H1 (cell line): Measurements from ENCODE around the gene PRR7. TPM values are rescaled to one million over a fixed set of nuclear protein-coding genes. Genes with fewer than 3 reads are reported as not detected.

Experiments used
- BCL11A ChIP-seq, 2 experiments: IDR thresholded peaks; one replicate each; pipeline ENCODE4 v1.6.1; 2011; ENCODE audit warnings: low read depth in 2 of 2, low read length in 2 of 2, mild to moderate bottlenecking in 2 of 2
- CHD1 ChIP-seq: IDR thresholded peaks from 2 replicates; pipeline ENCODE4 v1.6.1; 2012; ENCODE audit warnings: low read depth, low read length, improper control_type of control experiment
- EP300 ChIP-seq, 2 experiments: IDR thresholded peaks; 1 replicate in 1 of 2; 2 replicates in 1 of 2; pipeline ENCODE4 v1.6.1; 2011 to 2012; ENCODE audit warnings: low read depth in 2 of 2, low read length in 2 of 2, mild to moderate bottlenecking in 2 of 2, borderline replicate concordance in 1 of 2, inconsistent platforms in 1 of 2, moderate library complexity in 1 of 2
- JUN ChIP-seq: IDR thresholded peaks from 2 replicates; pipeline ENCODE4 v1.6.1; 2011; ENCODE audit warnings: low read depth, mild to moderate bottlenecking, improper control_type of control experiment, low read length
- RFX5 ChIP-seq: IDR thresholded peaks from 2 replicates; pipeline ENCODE4 v1.6.1; 2011; ENCODE audit warnings: low read depth, low read length, improper control_type of control experiment, borderline replicate concordance
- SRF ChIP-seq: IDR thresholded peaks from 2 replicates; pipeline ENCODE4 v1.6.1; 2011; ENCODE audit warnings: mild to moderate bottlenecking, low read depth, low read length, moderate library complexity
- polyA plus RNA-seq, 7 experiments: library from polyadenylated mRNA; depleted of rRNA in 3 of 7; stranded (reverse) in 5 of 7; unstranded in 2 of 7; fragments of >200 nt in 5 of 7; fragments of 200-250 nt in 2 of 7; gene quantifications; 1 replicate in 5 of 7; 2 replicates in 1 of 7; 4 replicates in 1 of 7; pipeline versions ENCODE4 v1.2.1 to v1.2.3, GENCODE V29; 2011 to 2013; ENCODE audit warnings: missing spikeins in 2 of 7, mixed read lengths in 2 of 7
- total RNA-seq: library from RNA; stranded (reverse); fragmentation: NEBNext Ultra II Directional; extraction: Animal tissue kit (Norgen Biotek cat#: 25700); gene quantifications from 2 replicates; pipeline ENCODE4 v1.2.1, GENCODE V29; 2021

Gene PRR7
- total and polyA plus RNA-seq, 2 of the 8 experiments (the other 6 are each of a cell fraction or from before 2014, with no cell fraction given) = 8.0 to 11.8 TPM

DNA sequence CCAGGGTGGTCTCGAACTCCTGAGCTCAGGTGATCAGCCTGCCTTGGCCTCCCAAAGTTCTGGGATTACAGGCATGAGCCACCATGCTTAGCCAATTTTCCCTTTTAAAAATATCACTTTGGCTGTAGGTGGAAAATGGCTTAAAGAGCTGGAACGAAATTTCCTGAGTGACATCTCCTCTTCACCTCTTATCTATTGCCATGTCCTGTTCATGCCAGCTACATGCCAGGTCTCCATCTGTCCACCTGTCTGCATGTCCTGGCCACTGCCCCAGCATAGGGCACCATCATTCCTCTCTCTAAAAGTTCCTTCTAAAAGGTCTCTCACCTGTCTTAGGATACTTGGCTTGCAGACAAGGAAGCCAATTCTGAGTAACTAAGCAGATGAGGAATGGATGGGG is 22.9 kb upstream of the PRR7 start (continued):
- TF ChIP-seq CHD1 (no peak), SRF (no peak), EP300 (IDR thresholded peaks at IDR 0.05; ENCODE audit: borderline replicate concordance in 1 of 2, low read depth in 2 of 2, low read length in 2 of 2) (no peak), JUN (no peak), BCL11A (IDR thresholded peaks at IDR 0.05; ENCODE audit: low read depth in 2 of 2, low read length in 2 of 2) (no peak), RFX5 (no peak)
